Measurements from ENCODE around the gene PLIN5.

Gene PLIN5, protein sequence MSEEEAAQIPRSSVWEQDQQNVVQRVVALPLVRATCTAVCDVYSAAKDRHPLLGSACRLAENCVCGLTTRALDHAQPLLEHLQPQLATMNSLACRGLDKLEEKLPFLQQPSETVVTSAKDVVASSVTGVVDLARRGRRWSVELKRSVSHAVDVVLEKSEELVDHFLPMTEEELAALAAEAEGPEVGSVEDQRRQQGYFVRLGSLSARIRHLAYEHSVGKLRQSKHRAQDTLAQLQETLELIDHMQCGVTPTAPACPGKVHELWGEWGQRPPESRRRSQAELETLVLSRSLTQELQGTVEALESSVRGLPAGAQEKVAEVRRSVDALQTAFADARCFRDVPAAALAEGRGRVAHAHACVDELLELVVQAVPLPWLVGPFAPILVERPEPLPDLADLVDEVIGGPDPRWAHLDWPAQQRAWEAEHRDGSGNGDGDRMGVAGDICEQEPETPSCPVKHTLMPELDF

DNA sequence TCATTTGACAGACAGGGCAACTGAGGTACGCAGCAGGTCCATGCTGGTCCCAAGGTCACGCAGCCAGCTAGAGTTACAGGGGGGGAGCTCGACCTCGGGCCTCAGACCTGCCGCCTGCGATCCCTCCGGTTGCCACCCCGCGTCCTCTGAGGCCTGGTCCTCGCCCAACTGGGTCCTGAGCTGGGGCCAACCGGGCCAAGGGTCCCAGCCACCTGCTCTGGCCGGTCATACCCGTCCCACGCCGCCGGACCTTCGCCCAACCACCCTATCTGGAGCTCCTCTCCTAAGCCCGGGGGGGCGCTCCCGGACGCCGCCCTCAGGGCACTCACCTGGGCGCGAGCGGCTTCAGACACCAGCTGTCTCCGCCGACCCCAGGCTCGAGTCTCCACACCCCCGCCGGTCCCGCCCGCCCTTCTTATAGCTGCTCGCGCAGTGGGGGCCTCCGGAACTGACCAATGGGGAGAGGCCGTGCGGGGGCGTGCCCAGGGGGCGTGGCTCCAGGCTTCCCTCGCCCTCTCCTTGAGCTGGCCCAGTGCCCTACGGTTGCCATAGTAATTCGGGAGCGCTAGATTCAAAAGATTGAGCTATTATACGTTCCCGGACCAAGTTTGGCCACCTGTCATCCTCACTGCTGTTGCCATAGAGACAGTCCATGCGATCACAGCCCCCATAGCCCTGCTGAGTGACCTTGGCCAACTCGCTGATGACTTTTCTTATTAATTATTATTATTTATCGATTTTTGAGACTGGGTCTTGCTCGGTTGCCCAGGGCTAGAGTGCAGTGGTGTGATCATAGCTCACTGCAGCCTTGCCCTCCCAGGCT, at the start of gene PLIN5:
TSS of gene PLIN5 (minus strand) at position 389 of the 823 bp plus-strand sequence. CDS start 1,150 bp downstream, outside the sequence.
- no peak within 1 kb of the TSS for H3K27ac ChIP-seq
- TF ChIP-seq, protein P1, sequence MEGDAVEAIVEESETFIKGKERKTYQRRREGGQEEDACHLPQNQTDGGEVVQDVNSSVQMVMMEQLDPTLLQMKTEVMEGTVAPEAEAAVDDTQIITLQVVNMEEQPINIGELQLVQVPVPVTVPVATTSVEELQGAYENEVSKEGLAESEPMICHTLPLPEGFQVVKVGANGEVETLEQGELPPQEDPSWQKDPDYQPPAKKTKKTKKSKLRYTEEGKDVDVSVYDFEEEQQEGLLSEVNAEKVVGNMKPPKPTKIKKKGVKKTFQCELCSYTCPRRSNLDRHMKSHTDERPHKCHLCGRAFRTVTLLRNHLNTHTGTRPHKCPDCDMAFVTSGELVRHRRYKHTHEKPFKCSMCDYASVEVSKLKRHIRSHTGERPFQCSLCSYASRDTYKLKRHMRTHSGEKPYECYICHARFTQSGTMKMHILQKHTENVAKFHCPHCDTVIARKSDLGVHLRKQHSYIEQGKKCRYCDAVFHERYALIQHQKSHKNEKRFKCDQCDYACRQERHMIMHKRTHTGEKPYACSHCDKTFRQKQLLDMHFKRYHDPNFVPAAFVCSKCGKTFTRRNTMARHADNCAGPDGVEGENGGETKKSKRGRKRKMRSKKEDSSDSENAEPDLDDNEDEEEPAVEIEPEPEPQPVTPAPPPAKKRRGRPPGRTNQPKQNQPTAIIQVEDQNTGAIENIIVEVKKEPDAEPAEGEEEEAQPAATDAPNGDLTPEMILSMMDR (IDR thresholded peaks at IDR 0.05) = no peak
- H3K4me3 ChIP-seq = no peak within 1 kb of the TSS
- H3K27me3 ChIP-seq = peaks cover 0 to 75% of the 10 kb centered on the region in 2 donors
- H3K9me3 ChIP-seq = no peaks in the 10 kb centered on the region
- no peaks in the 10 kb centered on the region for H3K36me3 ChIP-seq
- H3K4me1 ChIP-seq = peaks cover 0 to 10% (median 6%) of the 10 kb centered on the region in 4 donors
- intact Hi-C loops (cut with DNase I; ENCODE audit: low total_unique reads) = no loop called here
- peak in 1 of 2 donors; percentile 32 for DNase-seq

DNA sequence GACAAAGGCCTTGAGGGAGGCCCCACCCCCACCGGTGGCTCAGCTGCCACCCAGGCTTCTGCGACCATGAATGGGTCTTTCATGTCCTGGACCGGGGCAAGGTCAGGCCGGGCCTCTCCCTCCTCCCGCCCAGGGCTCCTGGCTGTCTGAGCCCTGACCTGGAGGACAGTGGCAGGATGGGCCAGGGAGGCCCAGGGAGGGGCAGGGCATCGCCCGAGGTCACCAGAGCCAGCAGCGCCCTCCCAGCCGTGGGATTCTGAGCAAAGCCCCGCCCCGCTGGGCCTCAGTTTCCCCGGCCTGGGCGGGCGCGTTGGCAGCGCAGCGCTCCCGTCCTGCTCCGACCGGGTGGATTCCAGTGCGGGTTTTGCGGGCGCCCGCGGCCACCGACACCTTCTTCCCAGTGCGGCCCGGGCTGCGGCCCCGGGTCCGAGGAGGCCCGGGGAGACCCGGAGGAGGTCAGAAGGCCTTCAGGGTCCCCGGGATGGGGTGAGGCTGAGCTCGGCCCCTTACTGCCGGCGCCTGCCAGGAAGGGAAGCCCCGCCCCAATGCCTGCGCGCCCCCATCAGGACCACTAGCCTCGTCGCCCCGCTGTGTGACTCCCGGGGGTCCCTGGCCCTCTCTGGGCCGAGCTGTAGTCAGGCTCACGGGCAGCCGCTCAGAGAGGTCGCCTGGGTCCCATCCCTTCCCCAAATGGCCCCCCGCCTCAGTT, 49.1 kb upstream of the PLIN5 start:
- Histone ChIP-seq H3K4me1 (peaks cover 0 to 27% (median 10%) of the 10 kb centered on the region in 4 donors), H3K27ac (no peak overlapping the region), H3K27me3 (peaks cover 9 to 97% of the 10 kb centered on the region in 2 donors), H3K9me3 (no peaks in the 10 kb centered on the region), H3K4me3 (peak overlapping the region in 1 of 2 donors; percentile 22), H3K36me3 (no peaks in the 10 kb centered on the region)
- TF ChIP-seq, protein P1 (IDR thresholded peaks at IDR 0.05) = no peak
- intact Hi-C loops (cut with DNase I; ENCODE audit: low total_unique reads) = no loop called here
- DNase-seq = no peak

DNA sequence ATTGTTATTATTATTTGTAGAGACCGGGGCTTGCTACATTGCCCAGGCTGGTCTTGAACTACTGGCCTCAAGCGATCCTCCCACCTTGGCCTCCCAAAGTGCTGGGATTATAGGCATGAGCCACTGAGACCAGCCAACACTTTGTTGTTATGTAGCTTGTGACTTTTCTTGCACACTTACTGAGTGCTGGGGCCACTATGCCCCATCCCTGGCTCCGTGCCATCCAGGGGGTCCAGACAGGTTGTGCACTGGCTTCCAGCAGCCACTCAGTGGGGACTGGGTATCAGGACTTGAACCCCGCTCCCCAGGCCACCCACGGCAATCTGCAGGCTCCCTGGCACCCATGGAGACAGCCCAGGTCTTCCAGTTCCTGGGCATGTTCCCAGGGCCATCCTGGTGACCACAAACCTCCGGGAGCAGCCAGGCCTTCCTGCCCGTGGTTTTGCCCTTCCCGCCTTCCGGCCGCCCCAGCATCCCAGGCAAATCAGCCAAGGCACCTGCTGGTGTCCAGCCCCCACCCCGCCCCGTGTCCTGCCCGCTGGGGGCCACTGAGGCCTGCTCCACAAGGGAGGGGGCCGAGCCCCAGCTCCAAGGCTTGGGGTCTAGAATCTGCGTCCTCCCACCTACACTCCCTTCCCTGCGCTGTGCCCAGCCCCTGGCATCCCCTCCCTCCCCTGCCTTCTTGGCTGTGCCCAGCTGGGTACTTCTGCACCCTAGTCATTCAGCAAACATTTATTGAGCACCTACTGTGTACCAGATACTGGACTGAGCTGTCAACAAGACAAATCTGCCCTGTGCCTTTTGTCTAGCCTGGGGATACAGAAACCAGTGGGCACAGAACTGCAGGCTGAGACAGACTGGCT, 48.2 kb upstream of the PLIN5 start:
- TF ChIP-seq, protein P1 (IDR thresholded peaks at IDR 0.05) = no peak
- Histone ChIP-seq H3K4me3 (no peak overlapping the region), H3K4me1 (peaks cover 0 to 27% (median 10%) of the 10 kb centered on the region in 4 donors), H3K36me3 (no peaks in the 10 kb centered on the region), H3K9me3 (no peaks in the 10 kb centered on the region), H3K27ac (no peak overlapping the region), H3K27me3 (peaks cover 9 to 97% of the 10 kb centered on the region in 2 donors)
- no peak for DNase-seq
- intact Hi-C loops (cut with DNase I; ENCODE audit: low total_unique reads) = no loop called here

DNA sequence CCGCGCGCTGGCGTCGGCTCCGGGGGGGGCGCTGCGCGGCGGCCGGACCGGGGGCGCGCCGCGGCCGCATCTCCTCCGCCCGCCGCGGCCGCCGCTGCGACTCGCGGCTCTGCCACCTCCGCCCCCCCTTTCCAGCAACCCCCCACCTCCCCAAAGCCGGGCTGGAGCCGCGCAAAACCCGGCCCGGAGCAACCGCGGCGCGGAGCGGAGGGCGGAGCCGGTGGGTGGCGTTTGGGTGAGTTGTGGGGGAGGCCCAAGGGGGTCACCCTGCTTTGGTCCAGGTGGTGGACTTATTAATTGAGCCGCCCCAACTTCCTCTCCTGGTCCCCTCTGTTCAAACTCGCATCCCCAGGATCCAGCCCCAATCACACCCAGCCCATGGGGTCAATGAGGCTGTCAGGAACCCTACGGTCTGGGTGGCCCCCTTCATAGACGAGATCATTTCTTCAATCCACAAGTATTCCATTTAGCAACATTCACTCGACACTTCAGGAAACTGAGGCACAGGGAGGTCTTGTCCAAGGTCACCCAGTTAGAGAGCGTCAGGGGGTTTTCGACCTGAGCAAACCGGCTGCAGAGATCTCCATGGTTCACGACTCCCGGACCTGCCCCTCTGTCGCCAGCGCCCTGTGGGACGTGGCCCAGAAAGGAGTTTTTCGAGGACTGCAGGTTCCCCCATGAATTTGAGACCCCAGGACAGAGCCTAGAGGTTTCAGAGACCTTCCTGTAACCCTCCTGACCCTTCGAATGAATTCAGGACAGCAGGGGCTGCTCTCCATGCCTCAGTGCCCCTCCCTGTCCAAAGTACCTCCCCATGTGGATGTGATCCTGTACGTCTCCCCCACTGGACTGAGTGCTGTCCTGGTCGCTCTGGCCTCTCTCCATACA, 46.9 kb upstream of the PLIN5 start:
- H3K9me3 ChIP-seq = no peaks in the 10 kb centered on the region
- intact Hi-C loops (cut with DNase I; ENCODE audit: low total_unique reads) = no loop called here
- DNase-seq = no peak
- H3K27ac ChIP-seq = no peak overlapping the region
- TF ChIP-seq, protein P1 (IDR thresholded peaks at IDR 0.05) = no peak
- H3K4me3 ChIP-seq = peak overlapping the region in 1 of 2 donors; percentile 18
- H3K36me3 ChIP-seq = no peaks in the 10 kb centered on the region
- peaks cover 0 to 27% (median 10%) of the 10 kb centered on the region in 4 donors for H3K4me1 ChIP-seq
- H3K27me3 ChIP-seq = peaks cover 9 to 98% of the 10 kb centered on the region in 2 donors
